Right ventricle myocardium superior (tissue), 1 donor: ENCODE measurements around the gene CATSPER3. TPM values are rescaled to one million over a fixed set of nuclear protein-coding genes. Genes with fewer than 3 reads are reported as not detected.
A peak's percentile ranks its signal among the peaks of the same experiment; 100 is the strongest.

ENCODE experiments used
- ATAC-seq: fragments of 200-7000 bp; cut with Tn5 transposase; one replicate; pipeline ENCODE4 v1.9.1; 2020; ENCODE audit warnings: mild to moderate bottlenecking; ENCODE audit not compliant: poor library complexity
- DNase-seq: peaks from one replicate; pipeline ENCODE4 v3.0.0-alpha.2; 2020
- intact Hi-C: fragments of 100-400 bp; cut with DNase I; formaldehyde crosslinking; loops from one replicate; pipeline ENCODE4 v1.11.2; 2022
- total RNA-seq: library from RNA; stranded (reverse); fragmentation: NEBNext Ultra II Directional; extraction: Animal tissue kit (Norgen Biotek cat#: 25700); gene quantifications from one replicate; pipeline ENCODE4 v1.2.1, GENCODE V29; 2021
- donor health status: DM: no; HTN: yes; CAD: no; lungs with severe emphysema.

Gene CATSPER3
- total RNA-seq, 1 donor from 2014 or later, result 0.32 TPM

GRCh38 chr5:135007749-135008363 is 40.1 kb downstream of the CATSPER3 start:
- DNase-seq (no peak), ATAC-seq (no peak)
- intact Hi-C loops, result no loop called here

DNA sequence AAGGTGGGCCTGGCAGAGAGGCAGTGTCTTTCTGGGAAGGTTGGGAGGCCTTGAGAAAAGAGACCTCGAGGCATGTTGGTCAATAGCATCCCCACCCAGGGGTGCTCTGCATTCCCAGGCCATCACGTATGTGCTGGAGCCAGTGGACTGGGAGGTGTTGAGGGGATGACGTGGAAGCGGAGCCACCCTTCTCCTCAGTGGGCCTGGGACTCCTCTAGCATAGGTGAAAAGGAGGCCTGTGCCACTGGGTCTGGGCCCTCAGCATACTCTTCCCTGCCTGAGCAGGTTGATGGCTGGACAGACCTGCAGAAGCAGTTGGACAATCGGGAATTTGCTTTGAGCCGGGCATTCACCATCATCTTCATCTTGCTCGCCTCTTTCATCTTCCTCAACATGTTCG is 40.8 kb downstream of the CATSPER3 start:
- DNase-seq (no peak), ATAC-seq (no peak)
- intact Hi-C loops, result no loop called here

GRCh38 chr5:135008981-135009735 is 41.5 kb downstream of the CATSPER3 start:
- DNase-seq (no peak), ATAC-seq (no peak)
- intact Hi-C loops, result no loop called here

GRCh38 chr5:135009736-135010501 is 42.2 kb downstream of the CATSPER3 start:
- ATAC-seq (no peak), DNase-seq (no peak)
- intact Hi-C loops, result no loop called here

- intact Hi-C loops, result no loop called here
- ATAC-seq (no peak), DNase-seq (no peak)
Measured at GRCh38 chr5:135010502-135011354, 43.0 kb downstream of the CATSPER3 start.

GRCh38 chr5:135011355-135012032 is 43.8 kb downstream of the CATSPER3 start:
- intact Hi-C loops, result no loop called here
- DNase-seq (no peak), ATAC-seq (no peak)

GRCh38 chr5:135012033-135012588 is 44.4 kb downstream of the CATSPER3 start:
- ATAC-seq (no peak), DNase-seq (no peak)
- intact Hi-C loops, result no loop called here

DNA sequence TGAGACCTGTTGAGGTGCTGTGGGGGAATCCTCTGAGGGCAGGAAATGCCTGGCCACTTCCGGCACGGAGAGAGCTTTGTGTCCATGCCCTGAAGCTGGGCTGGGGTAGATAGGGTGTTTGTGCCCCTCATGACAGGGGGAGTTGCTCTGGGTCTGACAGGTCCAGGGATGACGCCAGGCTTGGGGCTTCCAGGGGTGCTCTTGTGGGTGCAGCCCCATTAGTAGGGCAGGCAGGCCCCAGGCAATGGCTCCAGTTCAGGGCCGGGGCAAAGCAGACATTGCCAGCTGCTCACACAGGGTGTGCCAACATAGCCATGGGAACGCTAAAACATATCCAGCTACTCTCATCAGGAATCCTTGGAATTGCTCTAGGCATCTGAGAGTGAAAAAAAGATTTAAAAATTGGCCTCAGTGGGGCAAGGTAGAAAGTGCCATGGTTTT is 45.3 kb downstream of the CATSPER3 start:
- intact Hi-C loops, result no loop called here
- peak; percentile 91 for ATAC-seq
- no peak for DNase-seq

GRCh38 chr5:135013445-135013844 is 45.7 kb downstream of the CATSPER3 start:
- DNase-seq (no peak), ATAC-seq (peak; percentile 5)
- intact Hi-C loops, result no loop called here

- DNase-seq (no peak), ATAC-seq (peak; percentile 84)
- intact Hi-C loops, result no loop called here
Measured at GRCh38 chr5:135013947-135014570, 46.4 kb downstream of the CATSPER3 start.

GRCh38 chr5:135015942-135016341 is 48.2 kb downstream of the CATSPER3 start:
- ATAC-seq, result no peak
- DNase-seq, result peak; percentile 8
- intact Hi-C loops, result no loop called here

DNA sequence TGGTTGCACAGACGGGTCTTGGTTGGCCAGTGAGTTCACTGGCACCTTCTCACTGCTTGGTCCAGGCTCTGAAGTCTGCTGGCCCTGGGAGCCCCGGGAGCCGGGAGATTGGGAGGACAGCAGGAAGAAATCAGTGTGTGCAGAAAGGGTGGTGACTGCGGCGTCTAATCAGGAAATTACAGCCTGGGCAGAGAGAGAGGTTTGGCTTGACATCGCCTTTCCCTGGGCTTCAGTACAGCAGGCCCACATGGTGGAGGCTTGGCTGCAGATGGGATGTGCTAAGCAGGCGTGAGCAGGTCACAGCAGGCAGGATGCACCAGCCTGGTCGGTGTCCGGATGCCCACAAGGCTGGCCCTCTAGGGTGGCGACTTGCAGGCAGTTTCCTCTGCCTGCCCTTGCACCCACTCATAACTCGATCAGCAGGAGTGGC is 49.2 kb downstream of the CATSPER3 start:
- intact Hi-C loops, result no loop called here
- no peak for ATAC-seq
- peak; percentile 18 for DNase-seq

GRCh38 chr5:135018457-135018856 is 50.8 kb downstream of the CATSPER3 start:
- ATAC-seq (no peak), DNase-seq (no peak)
- intact Hi-C loops, result no loop called here

DNA sequence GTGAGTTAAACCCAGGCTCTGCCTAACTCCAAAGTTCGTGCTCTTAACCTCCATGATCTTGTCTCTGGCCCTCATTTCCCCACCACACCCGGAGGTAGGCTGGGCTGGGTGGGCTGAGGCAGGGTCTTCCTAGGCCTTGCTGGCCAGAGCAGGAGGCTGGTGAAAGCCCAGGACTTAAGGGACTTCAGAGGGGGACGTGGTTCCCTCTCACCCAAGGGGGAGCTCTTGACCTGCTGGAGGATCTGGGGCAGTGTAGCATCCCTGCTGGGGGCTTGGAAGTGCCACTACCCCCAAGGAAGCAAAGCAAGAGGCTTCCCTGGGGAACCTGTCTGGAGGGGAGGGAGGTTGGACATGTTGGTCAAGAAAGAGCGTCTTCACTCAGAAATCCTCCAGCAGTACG is 51.6 kb downstream of the CATSPER3 start:
- DNase-seq (no peak), ATAC-seq (no peak)
- intact Hi-C loops, result no loop called here

GRCh38 chr5:135020111-135020895 is 52.6 kb downstream of the CATSPER3 start:
- DNase-seq (no peak), ATAC-seq (no peak)
- intact Hi-C loops, result no loop called here

- no peak for DNase-seq
- ATAC-seq, result no peak
- intact Hi-C loops, result no loop called here
Measured at GRCh38 chr5:135024956-135025729, 57.4 kb downstream of the CATSPER3 start.
